H1 (cell line): Measurements from ENCODE around the gene NAPG. TPM values are rescaled to one million over a fixed set of nuclear protein-coding genes. Genes with fewer than 3 reads are reported as not detected.

Source experiments
- CTCF ChIA-PET: fragments of 300-600 bp; sonication (Branson Sonifier 250); formaldehyde crosslinking; loops from one replicate; lab custom pipeline; 2021; ENCODE audit not compliant: partially characterized antibody; lab: Charles Lee
- POLR2A ChIA-PET: fragments of 300-600 bp; sonication (Branson Sonifier 250); formaldehyde crosslinking; loops from one replicate; lab custom pipeline; 2021; ENCODE audit warnings: inconsistent platforms; ENCODE audit not compliant: partially characterized antibody; lab: Charles Lee
- DNase-seq, 2 experiments: peaks; one replicate each; pipeline versions ENCODE4 v3.0.0 to v3.0.0-alpha.2; 2010 to 2022; ENCODE audit warnings: low spot score in 2 of 2, low read depth in 1 of 2, mixed read lengths in 1 of 2
- FAIRE-seq: peaks from 2 replicates; lab custom pipeline; 2011; peaks lifted over from hg19 to GRCh38; lab: Jason Lieb, UNC
- H2AFZ ChIP-seq: 2 replicates; pipeline ENCODE4 v1.8.1; 2012; ENCODE audit warnings: low read length, inconsistent platforms
- H2AK5ac ChIP-seq: 2 replicates; pipeline ENCODE4 v1.6.1; 2013; ENCODE audit warnings: low read depth, low read length
- H2BK120ac ChIP-seq: replicated peaks from 2 replicates; pipeline ENCODE3; 2013; ENCODE audit warnings: low read depth, low read length, inconsistent platforms
- H2BK12ac ChIP-seq: 2 replicates; pipeline ENCODE4 v1.6.1; 2013; ENCODE audit warnings: low read depth, low read length
- H2BK15ac ChIP-seq: 2 replicates; pipeline ENCODE4 v1.6.1; 2013; ENCODE audit warnings: low read length
- H2BK20ac ChIP-seq: 2 replicates; pipeline ENCODE4 v1.6.1; 2013; ENCODE audit warnings: low read length
- H2BK5ac ChIP-seq: 2 replicates; pipeline ENCODE4 v1.6.1; 2013; ENCODE audit warnings: low read depth, low read length
- H3K14ac ChIP-seq: 2 replicates; pipeline ENCODE4 v1.6.1; 2013; ENCODE audit warnings: inconsistent platforms; ENCODE audit not compliant: insufficient read length
- H3K18ac ChIP-seq: 2 replicates; pipeline ENCODE4 v1.6.1; 2013; ENCODE audit warnings: low read length; ENCODE audit errors: extremely low read depth
- H3K23ac ChIP-seq: 2 replicates; pipeline ENCODE4 v1.6.1; 2013; ENCODE audit warnings: inconsistent platforms; ENCODE audit not compliant: insufficient read length
- H3K23me2 ChIP-seq: 2 replicates; pipeline ENCODE4 v1.6.1; 2013; ENCODE audit warnings: low read depth, low read length
- H3K27ac ChIP-seq: 2 replicates; pipeline ENCODE4 v1.6.1; 2011; ENCODE audit warnings: low read depth, low read length, inconsistent platforms
- H3K27me3 ChIP-seq, 4 experiments: replicated peaks in 1 of 4; 1 replicate in 1 of 4; 2 replicates in 3 of 4; pipeline versions ENCODE4 v1.6.1 to v1.8.1; 2011 to 2013; ENCODE audit warnings: low read length in 3 of 4, mild to moderate bottlenecking in 3 of 4, inconsistent platforms in 2 of 4, mixed read lengths in 2 of 4, moderate library complexity in 1 of 4; ENCODE audit not compliant: control insufficient read depth in 3 of 4, insufficient read depth in 3 of 4; ENCODE audit errors: extremely low read depth in 1 of 4
- H3K36me3 ChIP-seq, 4 experiments: 2 replicates each; pipeline versions ENCODE4 v1.6.1 to v1.8.1; 2011 to 2013; ENCODE audit warnings: mild to moderate bottlenecking in 4 of 4, low read length in 3 of 4, moderate library complexity in 2 of 4, control low read depth in 1 of 4, inconsistent platforms in 1 of 4; ENCODE audit not compliant: insufficient read depth in 4 of 4, control insufficient read depth in 2 of 4
- H3K4ac ChIP-seq: replicated peaks from 2 replicates; pipeline ENCODE3; 2013; ENCODE audit warnings: low read length, low read depth, mixed read lengths, inconsistent platforms; ENCODE audit not compliant: insufficient read length
- H3K4me1 ChIP-seq, 4 experiments: replicated peaks in 1 of 4; 1 replicate in 1 of 4; 2 replicates in 3 of 4; pipeline versions ENCODE4 v1.6.1 to v1.8.1; 2011 to 2013; ENCODE audit warnings: low read length in 3 of 4, inconsistent platforms in 2 of 4, mixed read lengths in 1 of 4; ENCODE audit not compliant: insufficient read depth in 4 of 4, control insufficient read depth in 3 of 4
- H3K4me2 ChIP-seq, 2 experiments: 2 replicates each; pipeline versions ENCODE4 v1.6.1 to v1.8.1; 2011 to 2013; ENCODE audit warnings: low read depth in 2 of 2, low read length in 2 of 2, control low read depth in 1 of 2, inconsistent platforms in 1 of 2, mild to moderate bottlenecking in 1 of 2; ENCODE audit not compliant: insufficient read depth in 1 of 2
- H3K4me3 ChIP-seq, 4 experiments: fragments of 200-600, 300-600 bp in 1 of 4; sonication (generic), shearing (Covaris generic), sonication (Bioruptor Twin) in 1 of 4; 2 replicates each; pipeline versions ENCODE4 v1.5.1 to v1.8.1; 2011 to 2016; ENCODE audit warnings: low read length in 4 of 4, low read depth in 3 of 4, control low read depth in 2 of 4, inconsistent platforms in 2 of 4, mild to moderate bottlenecking in 2 of 4, mixed read lengths in 1 of 4, moderate library complexity in 1 of 4; ENCODE audit not compliant: insufficient read depth in 2 of 4; ENCODE audit errors: extremely low read depth in 1 of 4
- H3K56ac ChIP-seq: replicated peaks from 2 replicates; pipeline ENCODE3; 2013; ENCODE audit warnings: low read depth, mild to moderate bottlenecking, mixed read lengths, low read length, inconsistent platforms; ENCODE audit not compliant: insufficient read length
- H3K79me1 ChIP-seq: 2 replicates; pipeline ENCODE4 v1.6.1; 2013; ENCODE audit warnings: low read depth, low read length, control low read depth
- H3K79me2 ChIP-seq, 2 experiments: 2 replicates each; pipeline versions ENCODE4 v1.6.1 to v1.8.1; 2012 to 2013; ENCODE audit warnings: low read length in 2 of 2, mild to moderate bottlenecking in 2 of 2, inconsistent platforms in 1 of 2; ENCODE audit not compliant: insufficient read depth in 2 of 2, control insufficient read depth in 1 of 2
- H3K9ac ChIP-seq, 4 experiments: replicated peaks in 1 of 4; 1 replicate in 1 of 4; 2 replicates in 3 of 4; pipeline versions ENCODE4 v1.6.1 to v1.8.1; 2011 to 2013; ENCODE audit warnings: low read depth in 3 of 4, low read length in 3 of 4, control low read depth in 2 of 4, mild to moderate bottlenecking in 2 of 4, moderate library complexity in 2 of 4, inconsistent platforms in 1 of 4; ENCODE audit errors: extremely low read depth in 1 of 4
- H3K9me3 ChIP-seq, 2 experiments: 2 replicates each; pipeline versions ENCODE4 v1.6.1 to v1.8.1; 2012 to 2013; ENCODE audit warnings: mild to moderate bottlenecking in 2 of 2, moderate library complexity in 2 of 2, control low read depth in 1 of 2, inconsistent platforms in 1 of 2, low read depth in 1 of 2, low read length in 1 of 2, mixed read lengths in 1 of 2; ENCODE audit not compliant: insufficient read depth in 2 of 2
- H4K20me1 ChIP-seq, 2 experiments: replicated peaks in 1 of 2; 2 replicates each; pipeline versions ENCODE3 to v1.8.1; 2011 to 2013; ENCODE audit warnings: inconsistent platforms in 2 of 2, low read length in 2 of 2, mild to moderate bottlenecking in 1 of 2; ENCODE audit not compliant: insufficient read depth in 2 of 2, control insufficient read depth in 1 of 2
- H4K5ac ChIP-seq: 2 replicates; pipeline ENCODE4 v1.6.1; 2013; ENCODE audit warnings: low read length, low read depth, mixed read lengths, inconsistent platforms; ENCODE audit not compliant: insufficient read length
- H4K8ac ChIP-seq: 2 replicates; pipeline ENCODE4 v1.8.0; 2013; ENCODE audit warnings: mild to moderate bottlenecking, moderate library complexity, low read length, inconsistent platforms; ENCODE audit not compliant: insufficient read depth; ENCODE audit errors: extremely low read depth
- H4K91ac ChIP-seq: replicated peaks from 2 replicates; pipeline ENCODE3; 2013; ENCODE audit warnings: low read length, mixed read lengths, inconsistent platforms; ENCODE audit not compliant: insufficient read length
- ASH2L ChIP-seq: fragments of 200-600, 300-600 bp; sonication (generic); IDR thresholded peaks from one replicate; pipeline ENCODE4 v1.7.1; 2017; ENCODE audit warnings: low read length
- HDAC2 ChIP-seq, 2 experiments: fragments of 300-600 bp in 1 of 2; sonication (generic) in 1 of 2; IDR thresholded peaks; 2 replicates each; pipeline ENCODE4 v1.6.1; 2011 to 2012; ENCODE audit warnings: low read depth in 2 of 2, low read length in 2 of 2, mild to moderate bottlenecking in 2 of 2, moderate library complexity in 2 of 2, borderline replicate concordance in 1 of 2, inconsistent platforms in 1 of 2
- JUN ChIP-seq: IDR thresholded peaks from 2 replicates; pipeline ENCODE4 v1.6.1; 2011; ENCODE audit warnings: low read depth, mild to moderate bottlenecking, improper control_type of control experiment, low read length
- NANOG ChIP-seq: IDR thresholded peaks from 2 replicates; pipeline ENCODE4 v1.6.1; 2011; ENCODE audit warnings: low read length, low read depth, mild to moderate bottlenecking, inconsistent platforms; ENCODE audit not compliant: insufficient read depth, poor library complexity, severe bottlenecking
- RBBP5 ChIP-seq: IDR thresholded peaks from 2 replicates; pipeline ENCODE4 v1.7.1; 2012; ENCODE audit warnings: low read depth, mild to moderate bottlenecking, inconsistent platforms, low read length, moderate library complexity, borderline replicate concordance
- SRF ChIP-seq: IDR thresholded peaks from 2 replicates; pipeline ENCODE4 v1.6.1; 2011; ENCODE audit warnings: mild to moderate bottlenecking, low read depth, low read length, moderate library complexity
- WGBS, 2 experiments: shearing (Covaris generic) in 1 of 2; methylation state at CpG; one replicate each; pipeline versions ENCODE4 v1.1.6 to v1.1.7; 2013 to 2015; ENCODE audit warnings: low lambda C conversion rate in 2 of 2, mixed read lengths in 2 of 2, inconsistent platforms in 1 of 2, low coverage in 1 of 2, missing lambda C conversion rate in 1 of 2; ENCODE audit not compliant: insufficient replicate concordance in 2 of 2, insufficient coverage in 1 of 2, insufficient read length in 1 of 2; ENCODE audit errors: extremely low coverage in 1 of 2, missing lambda C conversion rate in 1 of 2; 5-methylcytosine and 5-hydroxymethylcytosine counted together
- polyA plus RNA-seq, 7 experiments: library from polyadenylated mRNA; depleted of rRNA in 3 of 7; stranded (reverse) in 5 of 7; unstranded in 2 of 7; fragments of >200 nt in 5 of 7; fragments of 200-250 nt in 2 of 7; gene quantifications; 1 replicate in 5 of 7; 2 replicates in 1 of 7; 4 replicates in 1 of 7; pipeline versions ENCODE4 v1.2.1 to v1.2.3, GENCODE V29; 2011 to 2013; ENCODE audit warnings: missing spikeins in 2 of 7, mixed read lengths in 2 of 7
- total RNA-seq: library from RNA; stranded (reverse); fragmentation: NEBNext Ultra II Directional; extraction: Animal tissue kit (Norgen Biotek cat#: 25700); gene quantifications from 2 replicates; pipeline ENCODE4 v1.2.1, GENCODE V29; 2021

Gene NAPG
- total and polyA plus RNA-seq, 2 of the 8 experiments (the other 6 are each of a cell fraction or from before 2014, with no cell fraction given) = 8.0 to 23.5 TPM

DNA sequence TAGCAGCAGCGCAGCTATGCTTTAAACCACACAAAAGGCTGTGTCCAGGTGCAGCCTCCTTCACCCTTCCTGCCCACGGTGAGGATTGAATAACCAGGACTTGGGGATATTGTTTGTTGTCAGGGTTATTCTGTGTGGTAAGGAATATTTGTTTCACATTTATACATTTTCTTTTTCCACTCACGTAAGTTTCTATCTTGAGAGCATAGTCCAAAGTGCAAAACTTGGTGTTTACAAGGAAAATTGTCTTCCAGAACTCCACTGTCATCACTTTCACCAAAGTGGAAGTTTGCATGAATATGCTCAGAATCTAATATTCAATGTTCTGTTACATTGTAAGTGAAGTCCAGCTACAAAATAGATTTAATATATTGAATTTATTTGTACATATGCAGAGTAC lies 26.4 kb downstream of the NAPG start:
- WGBS, 2 experiments = 88% methylated on average over 3 of the region's 3 CpGs; no CpG with 5 or more reads in 1 of the 2 experiments
- Histone ChIP-seq H3K27me3 (no peaks in the 10 kb centered on the region), H2BK5ac (no peak overlapping the region), H3K9ac (no peak overlapping the region), H4K91ac (no peak overlapping the region), H4K5ac (no peak overlapping the region), H2AFZ (no peak overlapping the region), H3K79me2 (no peaks in the 10 kb centered on the region), H3K27ac (no peak overlapping the region), H2BK15ac (no peak overlapping the region), H2BK12ac (no peak overlapping the region), H3K4ac (no peak overlapping the region), H3K36me3 (peaks cover 4 to 61% (median 43%) of the 10 kb centered on the region in 4 experiments; a peak in 7 of 8 replicates), H3K23me2 (no peaks in the 10 kb centered on the region), H3K4me1 (no peaks in the 10 kb centered on the region), H3K23ac (no peak overlapping the region), H3K4me2 (no peak overlapping the region), H3K4me3 (no peak overlapping the region), H4K20me1 (no peaks in the 10 kb centered on the region), H3K56ac (no peak overlapping the region), H2BK20ac (no peak overlapping the region), H3K14ac (no peak overlapping the region), H3K79me1 (no peaks in the 10 kb centered on the region), H4K8ac (no peak overlapping the region), H2AK5ac (no peak overlapping the region), H3K9me3 (peaks cover 3% of the 10 kb centered on the region in 2 experiments; a peak in 2 of 4 replicates), H3K18ac (no peak overlapping the region), H2BK120ac (no peak overlapping the region)
- CTCF ChIA-PET = no interaction called here
- POLR2A ChIA-PET = interaction anchor here (0.6 kb wide), 1 partner anchor 10 kb away, joined by 3 read pairs; no protein-coding TSS in a partner anchor
- FAIRE-seq (no peak), DNase-seq (no peak)
- TF ChIP-seq ASH2L = no peak
- TF ChIP-seq SRF = no peak
- no peak for TF ChIP-seq HDAC2 (IDR thresholded peaks at IDR 0.05; ENCODE audit: borderline replicate concordance in 1 of 2, low read depth in 2 of 2, low read length in 2 of 2)
- TF ChIP-seq NANOG = no peak
- no peak for TF ChIP-seq RBBP5
- no peak for TF ChIP-seq JUN
